ENCODE measurements around the gene TRHDE.

Gene TRHDE

GRCh38 chr12:72677139-72677538 lies 405.0 kb downstream of the TRHDE start:
- H3K27ac ChIP-seq = no peak overlapping the region
- TF ChIP-seq CTCF (conservative IDR thresholded peaks at IDR 0.05; ENCODE audit: low read depth) = no peak
- DNase-seq (ENCODE audit: low spot score) = no peak
- ChIA-PET POLR2A (ENCODE audit: low non-redundant PET) (no interaction called here), CTCF (no interaction called here)

DNA sequence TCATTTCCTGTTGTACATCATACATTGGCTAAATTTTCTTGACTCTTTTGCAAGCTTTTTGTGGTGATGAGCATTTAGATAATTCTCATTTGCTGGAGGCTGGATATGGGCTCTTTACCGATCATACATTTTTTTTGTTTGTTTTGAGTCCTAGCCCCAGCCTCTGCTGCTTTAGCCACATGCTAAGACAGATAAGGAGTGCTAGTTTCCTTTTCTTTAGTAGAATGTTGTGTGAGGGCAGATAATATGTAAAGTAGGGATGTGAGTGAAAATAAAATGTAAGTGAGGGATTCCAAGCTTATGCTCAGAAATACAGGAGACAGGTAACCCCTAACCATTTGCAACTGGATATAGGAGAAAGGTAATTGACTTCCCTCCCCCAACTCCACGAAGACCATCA lies 405.7 kb downstream of the TRHDE start:
- H3K27ac ChIP-seq = no peak overlapping the region
- no peak for TF ChIP-seq CTCF (conservative IDR thresholded peaks at IDR 0.05; ENCODE audit: low read depth)
- no peak for DNase-seq (ENCODE audit: low spot score)
- POLR2A ChIA-PET (ENCODE audit: low non-redundant PET) = no interaction called here
- CTCF ChIA-PET = no interaction called here

GRCh38 chr12:72679147-72679757 lies 407.1 kb downstream of the TRHDE start:
- ChIA-PET CTCF (no interaction called here), POLR2A (ENCODE audit: low non-redundant PET) (no interaction called here)
- no peak for TF ChIP-seq CTCF (conservative IDR thresholded peaks at IDR 0.05; ENCODE audit: low read depth)
- DNase-seq (ENCODE audit: low spot score) = no peak
- no peak overlapping the region for H3K27ac ChIP-seq

DNA sequence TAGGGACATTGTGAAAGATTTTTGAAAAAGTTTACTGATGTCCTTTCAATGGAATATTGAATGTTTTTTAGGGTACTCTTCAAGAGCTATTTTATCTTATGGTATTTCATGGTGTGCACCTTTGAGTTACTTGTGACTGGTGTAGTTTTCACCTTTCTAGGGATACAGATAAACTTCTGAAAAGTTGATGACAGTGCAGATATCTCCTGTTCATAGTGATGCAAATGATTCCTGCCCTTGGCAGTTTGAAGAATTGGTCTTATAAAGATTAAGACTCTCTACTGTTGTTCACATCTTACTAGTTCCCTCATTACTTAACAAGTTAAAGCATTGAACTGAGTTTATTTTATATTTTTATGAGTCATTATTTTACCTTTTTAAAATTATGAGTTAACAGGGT lies 408.9 kb downstream of the TRHDE start:
- no peak overlapping the region for H3K27ac ChIP-seq
- CTCF ChIA-PET = no interaction called here
- POLR2A ChIA-PET (ENCODE audit: low non-redundant PET) = no interaction called here
- no peak for TF ChIP-seq CTCF (conservative IDR thresholded peaks at IDR 0.05; ENCODE audit: low read depth)
- no peak for DNase-seq (ENCODE audit: low spot score)

DNA sequence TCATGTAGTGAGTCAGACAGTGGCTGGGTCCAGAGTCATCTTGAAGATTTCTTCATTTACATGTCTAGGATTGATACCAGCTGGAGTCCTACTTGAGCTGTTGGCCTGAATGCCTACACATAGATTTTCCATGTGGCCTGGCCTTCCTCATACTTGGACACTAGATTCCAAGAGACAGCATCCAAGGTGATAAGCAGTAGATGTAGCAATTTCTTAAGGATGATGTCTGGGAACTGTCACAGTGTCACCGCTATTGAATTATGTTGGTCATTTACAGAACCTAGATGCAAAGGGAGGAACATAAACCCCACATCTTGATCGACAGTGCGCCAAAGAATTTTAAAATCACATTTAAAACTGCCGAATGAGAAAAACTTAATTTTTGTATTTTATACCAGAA lies 412.3 kb downstream of the TRHDE start:
- no peak for TF ChIP-seq CTCF (conservative IDR thresholded peaks at IDR 0.05; ENCODE audit: low read depth)
- no peak for DNase-seq (ENCODE audit: low spot score)
- POLR2A ChIA-PET (ENCODE audit: low non-redundant PET) = no interaction called here
- CTCF ChIA-PET = no interaction called here
- H3K27ac ChIP-seq = no peak overlapping the region

- ChIA-PET POLR2A (ENCODE audit: low non-redundant PET) (no interaction called here), CTCF (no interaction called here)
- DNase-seq (ENCODE audit: low spot score) = no peak
Observed at GRCh38 chr12:72692338-72692737, 420.2 kb downstream of the TRHDE start.

More at GRCh38 chr12:72692338-72692737, 420.2 kb downstream of the TRHDE start:
- no peak overlapping the region for H3K27ac ChIP-seq
- no peak for TF ChIP-seq CTCF (conservative IDR thresholded peaks at IDR 0.05; ENCODE audit: low read depth)

All from RWPE1 (cell line).